HTERT RPE-1 (cell line): ENCODE measurements around the gene USP17L12.
"Not testable (repeated sequence)": the region's sequence is repeated elsewhere in the genome, so short reads cannot be mapped to it uniquely, and the experiment has no call there.

Experiments used
- in situ Hi-C: fragments of 300-500 bp; cut with MboI; formaldehyde crosslinking; loops from 4 replicates; pipeline ENCODE4 v1.14.3; 2020; ENCODE audit warnings: low sequenced_read_pairs

The USP17L12 gene, protein sequence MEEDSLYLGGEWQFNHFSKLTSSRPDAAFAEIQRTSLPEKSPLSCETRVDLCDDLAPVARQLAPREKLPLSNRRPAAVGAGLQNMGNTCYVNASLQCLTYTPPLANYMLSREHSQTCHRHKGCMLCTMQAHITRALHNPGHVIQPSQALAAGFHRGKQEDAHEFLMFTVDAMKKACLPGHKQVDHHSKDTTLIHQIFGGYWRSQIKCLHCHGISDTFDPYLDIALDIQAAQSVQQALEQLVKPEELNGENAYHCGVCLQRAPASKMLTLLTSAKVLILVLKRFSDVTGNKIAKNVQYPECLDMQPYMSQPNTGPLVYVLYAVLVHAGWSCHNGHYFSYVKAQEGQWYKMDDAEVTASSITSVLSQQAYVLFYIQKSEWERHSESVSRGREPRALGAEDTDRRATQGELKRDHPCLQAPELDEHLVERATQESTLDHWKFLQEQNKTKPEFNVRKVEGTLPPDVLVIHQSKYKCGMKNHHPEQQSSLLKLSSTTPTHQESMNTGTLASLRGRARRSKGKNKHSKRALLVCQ

DNA sequence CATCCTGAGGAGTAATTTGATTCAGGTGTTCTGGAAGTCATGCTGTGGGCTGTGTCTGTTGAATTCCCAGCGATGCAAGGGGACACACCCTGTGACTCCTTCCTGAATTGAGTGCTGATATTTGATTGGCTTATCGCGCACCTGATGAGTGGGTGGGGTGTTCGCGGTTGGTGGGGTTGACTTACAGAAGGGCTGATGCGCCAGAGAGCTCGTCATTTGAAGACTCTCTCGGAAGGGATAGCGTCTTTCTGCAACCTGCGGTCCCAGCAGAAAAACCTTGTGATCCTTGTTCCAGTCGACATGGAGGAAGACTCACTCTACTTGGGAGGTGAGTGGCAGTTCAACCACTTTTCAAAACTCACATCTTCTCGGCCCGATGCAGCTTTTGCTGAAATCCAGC, at the start of gene USP17L12:
Gene USP17L12 (plus strand): TSS at position 301 of the 400 bp plus-strand sequence. CDS start 0 bp downstream, at position 301.
- in situ Hi-C loops, result not testable (repeated sequence)

DNA sequence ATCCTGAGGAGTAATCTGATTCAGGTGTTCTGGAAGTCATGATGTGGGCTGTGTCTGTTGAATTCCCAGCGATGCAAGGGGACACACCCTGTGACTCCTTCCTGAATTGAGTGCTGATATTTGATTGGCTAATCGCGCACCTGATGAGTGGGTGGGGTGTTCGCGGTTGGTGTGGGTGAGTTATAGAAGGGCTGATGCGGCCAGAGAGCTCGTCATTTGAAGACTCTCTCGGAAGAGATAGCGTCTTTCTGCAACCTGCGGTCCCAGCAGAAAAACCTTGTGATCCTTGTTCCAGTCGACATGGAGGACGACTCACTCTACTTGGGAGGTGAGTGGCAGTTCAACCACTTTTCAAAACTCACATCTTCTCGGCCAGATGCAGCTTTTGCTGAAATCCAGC, 9.6 kb upstream of the USP17L12 start, which contains the start of gene USP17L10:
Gene USP17L10 (plus strand): TSS at position 301 of the 400 bp plus-strand sequence. CDS start 0 bp downstream, at position 301.
- in situ Hi-C loops, result not testable (repeated sequence)

DNA sequence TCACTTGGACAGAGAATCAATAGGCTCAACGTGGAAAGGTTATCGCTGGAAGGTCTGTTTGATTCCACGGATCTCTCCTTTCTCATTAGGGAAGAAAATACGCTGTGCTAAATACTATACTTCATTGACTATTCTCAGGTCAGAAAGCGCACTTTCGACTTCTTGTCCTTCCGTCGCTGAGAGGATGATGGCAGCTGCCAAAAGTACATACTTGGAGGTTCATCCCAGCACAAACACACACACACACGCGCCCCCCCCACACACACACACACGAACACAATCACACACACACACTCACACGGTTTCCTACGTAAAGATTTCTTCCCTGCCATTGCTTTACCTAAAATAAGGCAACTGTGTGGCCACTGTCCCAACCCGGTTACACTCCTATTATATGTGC, 5.3 kb upstream of the USP17L12 start:
- in situ Hi-C loops, result not testable (repeated sequence)

DNA sequence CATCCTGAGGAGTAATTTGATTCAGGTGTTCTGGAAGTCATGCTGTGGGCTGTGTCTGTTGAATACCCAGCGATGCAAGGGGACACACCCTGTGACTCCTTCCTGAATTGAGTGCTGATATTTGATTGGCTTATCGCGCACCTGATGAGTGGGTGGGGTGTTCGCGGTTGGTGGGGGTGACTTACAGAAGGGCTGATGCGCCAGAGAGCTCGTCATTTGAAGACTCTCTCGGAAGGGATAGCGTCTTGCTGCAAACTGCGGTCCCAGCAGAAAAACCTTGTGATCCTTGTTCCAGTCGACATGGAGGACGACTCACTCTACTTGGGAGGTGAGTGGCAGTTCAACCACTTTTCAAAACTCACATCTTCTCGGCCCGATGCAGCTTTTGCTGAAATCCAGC, 4.8 kb upstream of the USP17L12 start, which contains the start of gene USP17L11:
Gene USP17L11 (plus strand): TSS at position 301 of the 400 bp plus-strand sequence. CDS start 0 bp downstream, at position 301.
- in situ Hi-C loops, result not testable (repeated sequence)

DNA sequence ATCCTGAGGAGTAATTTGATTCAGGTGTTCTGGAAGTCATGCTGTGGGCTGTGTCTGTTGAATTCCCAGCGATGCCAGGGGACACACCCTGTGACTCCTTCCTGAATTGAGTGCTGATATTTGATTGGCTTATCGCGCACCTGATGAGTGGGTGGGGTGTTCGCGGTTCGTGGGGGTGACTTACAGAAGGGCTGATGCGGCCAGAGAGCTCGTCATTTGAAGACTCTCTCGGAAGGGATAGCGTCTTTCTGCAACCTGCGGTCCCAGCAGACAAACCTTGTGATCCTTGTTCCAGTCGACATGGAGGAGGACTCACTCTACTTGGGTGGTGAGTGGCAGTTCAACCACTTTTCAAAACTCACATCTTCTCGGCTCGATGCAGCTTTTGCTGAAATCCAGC, 4.6 kb downstream of the USP17L12 start, which contains the start of gene USP17L13:
Gene USP17L13 (plus strand): TSS at position 301 of the 400 bp plus-strand sequence. CDS start 0 bp downstream, at position 301.
- in situ Hi-C loops, result not testable (repeated sequence)

DNA sequence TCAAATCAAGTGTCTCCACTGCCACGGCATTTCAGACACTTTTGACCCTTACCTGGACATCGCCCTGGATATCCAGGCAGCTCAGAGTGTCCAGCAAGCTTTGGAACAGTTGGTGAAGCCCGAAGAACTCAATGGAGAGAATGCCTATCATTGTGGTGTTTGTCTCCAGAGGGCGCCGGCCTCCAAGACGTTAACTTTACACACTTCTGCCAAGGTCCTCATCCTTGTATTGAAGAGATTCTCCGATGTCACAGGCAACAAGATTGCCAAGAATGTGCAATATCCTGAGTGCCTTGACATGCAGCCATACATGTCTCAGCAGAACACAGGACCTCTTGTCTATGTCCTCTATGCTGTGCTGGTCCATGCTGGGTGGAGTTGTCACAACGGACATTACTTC, 10.3 kb downstream of the USP17L12 start:
- in situ Hi-C loops, result not testable (repeated sequence)

DNA sequence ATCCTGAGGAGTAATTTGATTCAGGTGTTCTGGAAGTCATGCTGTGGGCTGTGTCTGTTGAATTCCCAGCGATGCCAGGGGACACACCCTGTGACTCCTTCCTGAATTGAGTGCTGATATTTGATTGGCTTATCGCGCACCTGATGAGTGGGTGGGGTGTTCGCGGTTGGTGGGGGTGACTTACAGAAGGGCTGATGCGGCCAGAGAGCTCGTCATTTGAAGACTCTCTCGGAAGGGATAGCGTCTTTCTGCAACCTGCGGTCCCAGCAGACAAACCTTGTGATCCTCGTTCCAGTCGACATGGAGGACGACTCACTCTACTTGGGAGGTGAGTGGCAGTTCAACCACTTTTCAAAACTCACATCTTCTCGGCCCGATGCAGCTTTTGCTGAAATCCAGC, 14.1 kb downstream of the USP17L12 start, which contains the start of gene USP17L15:
Gene USP17L15 (plus strand): TSS at position 301 of the 400 bp plus-strand sequence. CDS start 0 bp downstream, at position 301.
- in situ Hi-C loops, result not testable (repeated sequence)

DNA sequence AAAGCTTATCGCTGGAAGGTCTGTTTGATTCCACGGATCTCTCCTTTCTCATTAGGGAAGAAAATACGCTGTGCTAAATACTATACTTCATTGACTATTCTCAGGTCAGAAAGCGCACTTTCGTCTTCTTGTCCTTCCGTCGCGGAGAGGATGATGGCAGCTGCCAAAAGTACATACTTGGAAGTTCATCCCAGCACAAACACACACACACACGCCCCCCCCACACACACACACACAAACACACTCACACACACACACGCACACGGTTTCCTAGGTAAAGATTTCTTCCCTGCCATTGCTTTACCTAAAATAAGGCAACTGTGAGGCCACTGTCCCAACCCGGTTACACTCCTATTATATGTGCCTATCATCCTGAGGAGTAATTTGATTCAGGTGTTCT, 18.5 kb downstream of the USP17L12 start:
- in situ Hi-C loops, result not testable (repeated sequence)

DNA sequence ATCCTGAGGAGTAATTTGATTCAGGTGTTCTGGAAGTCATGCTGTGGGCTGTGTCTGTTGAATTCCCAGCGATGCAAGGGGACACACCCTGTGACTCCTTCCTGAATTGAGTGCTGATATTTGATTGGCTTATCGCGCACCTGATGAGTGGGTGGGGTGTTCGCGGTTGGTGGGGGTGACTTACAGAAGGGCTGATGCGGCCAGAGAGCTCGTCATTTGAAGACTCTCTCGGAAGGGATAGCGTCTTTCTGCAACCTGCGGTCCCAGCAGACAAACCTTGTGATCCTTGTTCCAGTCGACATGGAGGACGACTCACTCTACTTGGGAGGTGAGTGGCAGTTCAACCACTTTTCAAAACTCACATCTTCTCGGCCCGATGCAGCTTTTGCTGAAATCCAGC, 23.6 kb downstream of the USP17L12 start, which contains the start of gene USP17L17:
Gene USP17L17 (plus strand): TSS at position 301 of the 400 bp plus-strand sequence. CDS start 0 bp downstream, at position 301.
- in situ Hi-C loops, result not testable (repeated sequence)

DNA sequence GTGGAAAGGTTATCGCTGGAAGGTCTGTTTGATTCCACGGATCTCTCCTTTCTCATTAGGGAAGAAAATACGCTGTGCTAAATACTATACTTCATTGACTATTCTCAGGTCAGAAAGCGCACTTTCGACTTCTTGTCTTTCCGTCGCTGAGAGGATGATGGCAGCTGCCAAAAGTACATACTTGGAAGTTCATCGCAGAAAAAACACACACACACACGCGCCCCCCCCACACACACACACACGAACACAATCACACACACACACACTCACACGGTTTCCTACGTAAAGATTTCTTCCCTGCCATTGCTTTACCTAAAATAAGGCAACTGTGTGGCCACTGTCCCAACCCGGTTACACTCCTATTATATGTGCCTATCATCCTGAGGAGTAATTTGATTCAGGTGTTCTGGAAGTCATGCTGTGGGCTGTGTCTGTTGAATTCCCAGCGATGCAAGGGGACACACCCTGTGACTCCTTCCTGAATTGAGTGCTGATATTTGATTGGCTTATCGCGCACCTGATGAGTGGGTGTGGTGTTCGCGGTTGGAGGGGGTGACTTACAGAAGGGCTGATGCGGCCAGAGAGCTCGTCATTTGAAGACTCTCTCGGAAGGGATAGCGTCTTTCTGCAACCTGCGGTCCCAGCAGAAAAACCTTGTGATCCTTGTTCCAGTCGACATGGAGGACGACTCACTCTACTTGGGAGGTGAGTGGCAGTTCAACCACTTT, 28.2 kb downstream of the USP17L12 start, which contains the start of gene USP17L18:
Gene USP17L18 (plus strand): TSS at position 678 of the 728 bp plus-strand sequence. CDS start 0 bp downstream, at position 678.
- in situ Hi-C loops, result not testable (repeated sequence)

DNA sequence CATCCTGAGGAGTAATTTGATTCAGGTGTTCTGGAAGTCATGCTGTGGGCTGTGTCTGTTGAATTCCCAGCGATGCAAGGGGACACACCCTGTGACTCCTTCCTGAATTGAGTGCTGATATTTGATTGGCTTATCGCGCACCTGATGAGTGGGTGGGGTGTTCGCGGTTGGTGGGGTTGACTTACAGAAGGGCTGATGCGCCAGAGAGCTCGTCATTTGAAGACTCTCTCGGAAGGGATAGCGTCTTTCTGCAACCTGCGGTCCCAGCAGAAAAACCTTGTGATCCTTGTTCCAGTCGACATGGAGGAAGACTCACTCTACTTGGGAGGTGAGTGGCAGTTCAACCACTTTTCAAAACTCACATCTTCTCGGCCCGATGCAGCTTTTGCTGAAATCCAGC, 33.1 kb downstream of the USP17L12 start, which contains the start of gene USP17L19:
Gene USP17L19 (plus strand): TSS at position 301 of the 400 bp plus-strand sequence. CDS start 0 bp downstream, at position 301.
- in situ Hi-C loops, result not testable (repeated sequence)

DNA sequence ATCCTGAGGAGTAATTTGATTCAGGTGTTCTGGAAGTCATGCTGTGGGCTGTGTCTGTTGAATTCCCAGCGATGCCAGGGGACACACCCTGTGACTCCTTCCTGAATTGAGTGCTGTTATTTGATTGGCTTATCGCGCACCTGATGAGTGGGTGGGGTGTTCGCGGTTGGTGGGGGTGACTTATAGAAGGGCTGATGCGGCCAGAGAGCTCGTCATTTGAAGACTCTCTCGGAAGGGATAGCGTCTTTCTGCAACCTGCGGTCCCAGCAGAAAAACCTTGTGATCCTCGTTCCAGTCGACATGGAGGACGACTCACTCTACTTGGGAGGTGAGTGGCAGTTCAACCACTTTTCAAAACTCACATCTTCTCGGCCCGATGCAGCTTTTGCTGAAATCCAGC, 37.9 kb downstream of the USP17L12 start, which contains the start of gene USP17L20:
Gene USP17L20 (plus strand): TSS at position 301 of the 400 bp plus-strand sequence. CDS start 0 bp downstream, at position 301.
- in situ Hi-C loops, result not testable (repeated sequence)

DNA sequence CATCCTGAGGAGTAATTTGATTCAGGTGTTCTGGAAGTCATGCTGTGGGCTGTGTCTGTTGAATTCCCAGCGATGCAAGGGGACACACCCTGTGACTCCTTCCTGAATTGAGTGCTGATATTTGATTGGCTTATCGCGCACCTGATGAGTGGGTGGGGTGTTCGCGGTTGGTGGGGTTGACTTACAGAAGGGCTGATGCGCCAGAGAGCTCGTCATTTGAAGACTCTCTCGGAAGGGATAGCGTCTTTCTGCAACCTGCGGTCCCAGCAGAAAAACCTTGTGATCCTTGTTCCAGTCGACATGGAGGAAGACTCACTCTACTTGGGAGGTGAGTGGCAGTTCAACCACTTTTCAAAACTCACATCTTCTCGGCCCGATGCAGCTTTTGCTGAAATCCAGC, 42.6 kb downstream of the USP17L12 start, which contains the start of gene USP17L21:
Gene USP17L21 (plus strand): TSS at position 301 of the 400 bp plus-strand sequence. CDS start 0 bp downstream, at position 301.
- in situ Hi-C loops, result not testable (repeated sequence)

DNA sequence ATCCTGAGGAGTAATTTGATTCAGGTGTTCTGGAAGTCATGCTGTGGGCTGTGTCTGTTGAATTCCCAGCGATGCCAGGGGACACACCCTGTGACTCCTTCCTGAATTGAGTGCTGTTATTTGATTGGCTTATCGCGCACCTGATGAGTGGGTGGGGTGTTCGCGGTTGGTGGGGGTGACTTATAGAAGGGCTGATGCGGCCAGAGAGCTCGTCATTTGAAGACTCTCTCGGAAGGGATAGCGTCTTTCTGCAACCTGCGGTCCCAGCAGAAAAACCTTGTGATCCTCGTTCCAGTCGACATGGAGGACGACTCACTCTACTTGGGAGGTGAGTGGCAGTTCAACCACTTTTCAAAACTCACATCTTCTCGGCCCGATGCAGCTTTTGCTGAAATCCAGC, 47.4 kb downstream of the USP17L12 start, which contains the start of gene USP17L22:
Gene USP17L22 (plus strand): TSS at position 301 of the 400 bp plus-strand sequence. CDS start 0 bp downstream, at position 301.
- in situ Hi-C loops, result not testable (repeated sequence)
